Coronary artery (tissue), 2 donors: Measurements from ENCODE around the gene TM7SF2.

Experiments
- DNase-seq: peaks from one replicate; pipeline ENCODE4 v3.0.0-alpha.2; 2017; ENCODE audit warnings: low spot score
- H3K27ac ChIP-seq, 2 donors: fragments of 200-600 bp; sonication (generic); one replicate each; pipeline ENCODE4 v1.5.1; 2016 to 2019
- H3K4me3 ChIP-seq: fragments of 200-600 bp; sonication (generic); 2 replicates; pipeline ENCODE4 v1.5.1; 2016; ENCODE audit warnings: mild to moderate bottlenecking, moderate library complexity
- CTCF ChIP-seq: fragments of 200-600 bp; sonication (generic); IDR thresholded peaks from one replicate; pipeline ENCODE4 v1.5.1; 2019; ENCODE audit warnings: antibody characterized with exemption

TM7SF2 gene

GRCh38 chr11:65100674-65101350 lies 10.9 kb upstream of the TM7SF2 start:
- TF ChIP-seq CTCF: no peak
- Histone ChIP-seq H3K4me3 (no peak overlapping the region), H3K27ac (no peak overlapping the region)
- no peak for DNase-seq

DNA sequence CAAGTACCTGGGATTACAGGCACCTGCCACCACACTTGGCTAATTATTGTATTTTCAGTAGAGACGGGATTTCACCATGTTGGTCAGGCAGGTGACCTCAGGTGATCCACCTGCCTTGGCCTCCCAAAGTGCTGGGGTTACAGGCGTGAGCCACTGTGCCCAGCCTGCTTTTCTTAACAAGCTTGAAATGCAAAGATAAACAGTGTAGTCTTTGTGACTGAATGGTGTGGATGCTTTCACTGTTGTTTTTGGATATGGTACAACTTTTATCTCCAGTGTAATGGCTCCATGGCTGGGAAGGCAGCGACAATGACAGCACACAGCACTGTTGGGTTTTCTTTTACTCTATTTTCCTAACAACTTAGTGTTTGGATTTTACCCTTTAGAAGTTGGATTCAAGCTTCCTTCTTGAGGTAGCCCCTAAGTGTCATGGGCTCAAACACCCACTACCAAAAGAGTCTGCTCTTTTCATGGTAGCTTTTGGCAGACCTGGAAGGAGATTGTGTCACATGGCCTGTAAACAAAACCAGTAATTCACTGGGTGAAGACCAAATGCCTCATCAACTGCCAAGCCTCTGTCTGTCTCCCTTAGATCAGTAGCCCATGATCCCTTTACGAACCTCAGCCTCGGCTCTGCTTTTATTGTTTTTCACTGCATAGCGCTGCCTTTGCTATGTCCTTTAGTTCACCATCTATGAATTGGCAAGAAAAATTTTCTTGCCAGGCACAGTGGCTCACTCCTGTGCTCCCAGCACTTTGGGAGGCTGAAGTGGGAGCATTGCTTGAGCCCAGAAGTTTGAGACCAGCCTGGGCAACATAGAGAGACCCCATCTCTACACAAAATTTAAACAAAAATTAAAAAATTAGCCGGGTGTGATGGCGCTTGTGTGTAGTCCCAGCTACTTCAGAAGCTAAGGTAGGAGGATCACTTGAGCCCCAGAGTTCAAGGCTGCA lies 9.3 kb upstream of the TM7SF2 start:
- H3K27ac ChIP-seq: peak overlapping the region in 1 of 2 donors; percentile 58
- no peak overlapping the region for H3K4me3 ChIP-seq
- no peak for TF ChIP-seq CTCF
- no peak for DNase-seq

DNA sequence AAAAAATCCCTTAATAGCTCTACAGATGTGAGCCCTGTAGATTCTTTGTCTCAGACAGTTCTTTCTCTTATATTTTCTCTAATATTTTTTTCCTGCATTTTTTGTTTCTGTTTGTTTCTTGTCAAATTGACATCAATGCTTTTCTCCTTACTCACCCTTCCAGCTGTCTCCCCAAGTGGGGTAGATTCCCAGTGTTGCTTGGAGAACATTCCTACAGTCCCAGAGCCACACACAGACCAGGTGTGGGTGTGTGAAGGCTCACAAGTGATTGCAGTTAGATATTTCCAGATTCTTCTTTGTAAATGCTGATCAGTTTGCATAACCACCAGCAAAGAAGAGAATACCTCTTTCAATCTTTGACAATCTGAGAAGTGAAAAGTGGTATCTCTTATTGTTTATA lies 8.2 kb upstream of the TM7SF2 start:
- TF ChIP-seq CTCF: no peak
- Histone ChIP-seq H3K27ac (no peak overlapping the region), H3K4me3 (no peak overlapping the region)
- no peak for DNase-seq

GRCh38 chr11:65104628-65105027 lies 7.0 kb upstream of the TM7SF2 start:
- no peak for DNase-seq
- no peak for TF ChIP-seq CTCF
- Histone ChIP-seq H3K4me3 (no peak overlapping the region), H3K27ac (no peak overlapping the region)

- TF ChIP-seq CTCF: no peak
- H3K4me3 ChIP-seq: no peak overlapping the region
- H3K27ac ChIP-seq: no peak overlapping the region
- DNase-seq: no peak
Measured at GRCh38 chr11:65107078-65107477, 4.6 kb upstream of the TM7SF2 start.

GRCh38 chr11:65107751-65108468 lies 3.8 kb upstream of the TM7SF2 start:
- no peak for DNase-seq
- no peak overlapping the region for H3K4me3 ChIP-seq
- TF ChIP-seq CTCF: no peak
- H3K27ac ChIP-seq: no peak overlapping the region
